ENCODE results near the gene CUX1.
"Not testable (repeated sequence)": the region's sequence is repeated elsewhere in the genome, so short reads cannot be mapped to it uniquely, and the experiment has no call there.

Gene CUX1

DNA sequence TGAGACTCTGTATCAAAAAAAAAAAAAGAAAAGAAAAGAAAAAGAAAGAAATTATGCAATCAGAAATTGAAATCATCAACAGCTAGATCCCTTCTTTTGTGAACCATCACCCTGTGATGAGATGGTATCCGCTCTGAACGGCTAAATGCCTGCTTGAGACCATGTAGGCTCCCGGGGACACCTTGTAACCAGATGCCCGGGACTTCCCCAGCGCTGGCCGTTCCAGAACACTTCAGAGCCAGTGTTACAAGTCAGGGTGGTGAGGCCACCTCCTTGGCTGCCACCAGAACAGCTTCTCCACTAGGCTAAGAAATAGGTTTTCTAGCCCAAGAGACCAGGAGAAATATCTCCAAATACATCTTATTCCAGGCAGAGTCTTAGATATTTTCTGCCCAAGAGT, 349.8 kb downstream of the CUX1 start:
- DNase-seq, result no peak

DNA sequence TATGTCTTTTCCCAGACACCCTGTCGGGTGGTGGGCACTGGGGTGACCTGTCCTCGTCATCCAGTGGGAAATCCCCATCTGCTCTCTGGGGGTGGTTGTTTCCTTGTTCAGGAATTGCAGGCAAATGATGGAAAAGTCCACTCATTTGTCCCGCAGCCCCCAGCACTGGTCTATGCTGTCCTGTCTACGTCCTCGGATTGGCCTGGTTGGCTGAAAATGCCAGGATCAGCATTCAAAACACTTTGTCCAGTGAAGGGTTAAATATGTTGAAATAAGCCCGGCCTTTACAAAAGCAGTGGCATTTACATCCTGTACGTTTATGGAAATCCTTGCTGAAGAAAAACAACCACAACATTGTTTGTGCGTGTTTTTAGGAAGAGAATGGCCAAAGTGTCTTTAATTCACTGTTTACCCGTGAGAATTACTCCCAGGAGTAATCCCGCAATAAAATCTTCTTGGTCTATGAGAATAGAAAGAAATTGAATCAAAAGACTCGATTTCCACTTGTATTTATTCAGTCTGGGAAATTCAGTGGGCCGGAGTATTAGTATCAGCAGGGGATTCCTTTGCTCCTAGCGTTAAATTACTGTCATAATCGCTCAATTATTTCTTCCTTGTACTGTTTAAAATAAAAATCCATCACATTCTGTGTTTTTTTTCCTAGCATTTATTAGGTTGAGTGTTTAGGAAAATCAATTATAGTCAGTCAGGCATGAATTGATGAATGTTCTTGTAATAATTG, 352.4 kb downstream of the CUX1 start:
- DNase-seq, result no peak

DNA sequence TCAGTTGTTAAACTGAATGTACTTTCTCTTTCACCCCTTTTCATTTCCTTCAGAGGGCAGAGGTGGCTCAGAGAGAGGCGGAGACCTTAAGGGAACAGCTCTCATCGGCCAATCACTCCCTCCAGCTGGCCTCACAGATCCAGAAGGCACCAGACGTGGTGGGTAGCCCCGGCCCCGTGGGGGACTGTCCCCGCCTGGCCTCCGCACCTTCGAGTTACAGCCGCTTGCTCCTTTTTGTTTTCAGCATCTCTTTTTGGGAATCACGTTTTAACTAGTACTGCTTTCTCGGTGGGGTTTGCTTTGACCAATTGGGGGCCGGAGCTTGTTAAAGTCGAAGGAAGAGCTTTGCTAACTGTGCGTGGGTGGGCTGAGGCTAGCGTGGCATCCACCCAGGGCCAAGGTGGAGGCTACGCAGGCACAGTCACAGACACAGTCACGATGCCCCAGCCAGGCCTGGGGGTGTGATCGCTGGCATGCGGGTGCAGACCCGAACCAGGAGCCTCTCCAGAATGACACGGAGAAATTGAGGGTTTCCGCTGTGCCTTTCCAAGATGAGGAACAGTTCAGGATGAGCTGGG, 353.1 kb downstream of the CUX1 start:
- DNase-seq, result no peak

DNA sequence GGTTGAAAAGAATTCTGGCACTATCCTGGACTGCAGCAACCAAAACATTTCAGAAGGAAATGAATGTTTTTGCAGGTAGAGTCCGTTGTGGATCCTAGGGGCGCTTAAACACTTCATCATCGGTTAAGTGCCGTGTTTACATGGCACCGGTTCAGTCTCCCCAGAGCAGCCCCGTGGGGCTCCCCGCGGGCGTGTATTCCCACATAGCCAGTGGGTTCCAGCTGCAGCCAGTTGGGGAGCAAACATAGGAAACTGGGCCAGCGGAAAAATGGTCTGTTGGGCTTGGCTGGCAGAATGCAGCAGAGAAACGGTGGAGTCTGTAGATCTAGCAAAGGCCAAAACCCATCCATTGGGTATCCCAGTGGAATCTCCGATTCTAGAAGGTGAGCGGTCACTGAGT, 356.2 kb downstream of the CUX1 start:
- no peak for DNase-seq

DNA sequence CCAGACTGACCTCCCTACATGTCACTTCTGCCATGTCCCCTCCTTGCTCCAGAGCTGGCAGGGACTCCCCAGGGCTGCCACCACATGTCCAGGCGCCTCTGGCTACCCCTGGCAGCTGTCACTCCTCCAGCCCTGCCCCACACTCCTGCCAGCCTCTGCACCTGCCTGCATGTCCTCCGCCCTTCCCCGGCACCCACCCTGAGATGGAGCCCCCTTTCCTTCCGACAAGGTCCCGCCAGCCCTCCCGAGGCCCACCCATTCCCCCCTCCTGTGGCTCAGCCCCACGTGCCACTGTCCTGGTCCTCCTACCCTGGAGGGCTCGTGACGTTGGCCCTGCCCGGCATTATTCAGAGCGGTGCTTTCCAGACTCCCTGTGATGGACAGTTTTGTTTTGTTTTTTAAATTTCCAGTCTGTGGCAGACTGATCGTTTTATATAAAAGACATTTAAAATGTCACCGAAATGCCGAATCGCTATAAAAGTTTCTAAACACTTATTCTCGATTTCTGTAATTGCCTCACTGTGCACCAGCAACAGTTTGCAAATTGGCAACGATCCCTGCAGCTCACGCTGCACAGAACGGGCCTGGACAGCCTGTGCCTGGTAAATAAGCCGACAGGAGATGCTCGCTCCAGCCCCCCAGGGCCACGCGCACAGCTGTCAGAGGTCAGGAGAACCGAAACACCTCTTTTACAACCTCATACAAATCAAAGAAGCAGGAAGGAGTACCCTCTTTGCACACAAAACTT, 358.2 kb downstream of the CUX1 start:
- no peak for DNase-seq

DNA sequence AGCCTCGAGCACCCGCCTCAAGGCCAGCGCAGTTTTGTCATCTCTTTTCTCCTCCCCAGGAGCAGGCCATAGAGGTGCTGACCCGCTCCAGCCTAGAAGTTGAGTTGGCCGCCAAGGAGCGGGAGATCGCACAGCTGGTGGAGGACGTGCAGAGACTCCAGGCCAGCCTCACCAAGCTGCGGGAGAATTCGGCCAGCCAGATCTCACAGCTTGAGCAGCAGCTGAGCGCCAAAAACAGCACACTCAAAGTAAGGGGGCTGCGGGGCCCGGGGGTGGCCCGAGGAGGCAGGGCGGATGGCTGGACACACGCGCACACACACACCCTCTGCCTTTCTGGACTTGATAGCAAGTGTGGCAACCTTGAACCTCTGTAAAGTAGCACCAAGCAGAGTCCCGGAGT, 361.0 kb downstream of the CUX1 start:
- DNase-seq, result no peak

DNA sequence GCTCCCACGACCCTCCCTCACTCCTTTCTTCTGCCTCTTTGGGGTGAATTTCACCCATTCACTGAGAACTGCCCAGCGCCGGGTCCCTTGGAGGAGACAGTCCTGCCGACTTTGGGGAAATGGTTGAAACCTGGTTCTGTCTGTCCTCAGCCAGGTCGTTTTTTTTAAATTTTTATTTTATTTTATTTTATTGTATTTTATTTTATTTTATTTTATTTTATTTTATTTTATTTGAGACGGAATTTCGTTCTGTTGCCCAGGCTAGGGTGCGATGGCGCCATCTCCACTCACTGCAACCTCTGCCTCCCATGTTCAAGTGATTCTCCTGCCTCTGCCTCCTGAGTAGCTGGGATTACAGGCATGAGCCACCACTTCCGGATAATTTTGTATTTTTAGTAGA, 363.3 kb downstream of the CUX1 start:
- DNase-seq, result no peak

DNA sequence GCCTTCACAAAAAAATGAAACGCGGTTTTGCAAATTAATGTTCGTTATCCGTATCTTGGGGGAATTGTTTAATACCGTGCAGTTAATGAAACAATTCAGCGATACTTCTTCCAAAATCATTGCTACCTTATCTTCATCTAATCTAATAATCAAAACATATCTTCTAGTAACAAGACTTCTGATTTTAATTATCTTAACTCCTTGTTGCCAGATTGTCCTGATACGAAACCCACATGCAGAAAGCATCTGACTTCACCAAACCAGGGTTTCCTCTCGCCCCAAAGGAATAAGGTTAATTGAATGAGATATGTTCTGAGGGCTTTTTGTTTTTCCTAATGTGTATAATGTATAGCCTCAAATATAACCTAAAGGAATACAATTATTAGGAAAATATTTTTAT, 364.1 kb downstream of the CUX1 start:
- no peak for DNase-seq

DNA sequence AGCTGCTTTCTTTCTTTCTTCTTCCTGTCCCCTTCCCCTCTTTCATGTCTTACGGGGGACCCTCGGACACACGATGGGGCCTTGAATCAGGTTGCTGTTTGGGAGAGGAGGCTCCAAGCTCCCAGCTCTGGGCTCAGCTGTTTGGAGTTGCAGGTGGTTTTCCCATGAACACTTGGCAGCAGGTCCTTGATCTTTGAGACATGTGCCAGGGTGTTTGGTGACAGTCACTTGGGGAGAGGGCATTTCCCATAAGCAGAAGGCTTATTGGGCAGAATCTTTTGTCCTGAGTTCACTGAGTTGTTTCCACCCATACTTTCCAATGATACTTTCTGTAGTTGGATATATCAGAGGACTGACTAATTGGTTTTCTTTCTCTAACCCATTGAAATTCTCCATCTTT, 364.6 kb downstream of the CUX1 start:
- no peak for DNase-seq

DNA sequence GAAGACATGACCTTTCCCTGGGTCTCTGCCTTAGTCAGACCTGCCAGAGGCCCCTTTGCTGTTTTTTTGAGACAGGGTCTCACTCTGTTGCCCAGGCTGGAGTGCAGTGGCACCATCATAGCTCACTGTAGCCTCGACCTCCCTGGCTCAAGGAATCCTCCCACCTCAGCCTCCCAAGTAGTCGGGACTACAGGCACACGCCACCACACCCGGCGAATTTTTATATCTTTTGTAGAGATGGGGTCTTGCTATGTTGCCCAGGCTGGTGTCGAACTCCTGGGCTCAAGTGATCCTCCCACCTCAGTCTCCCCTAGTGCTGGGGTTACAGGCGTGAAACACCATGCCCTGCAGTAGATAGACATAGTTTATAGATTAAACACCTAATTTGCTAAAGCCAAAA, 366.4 kb downstream of the CUX1 start:
- not testable (repeated sequence) for DNase-seq

DNA sequence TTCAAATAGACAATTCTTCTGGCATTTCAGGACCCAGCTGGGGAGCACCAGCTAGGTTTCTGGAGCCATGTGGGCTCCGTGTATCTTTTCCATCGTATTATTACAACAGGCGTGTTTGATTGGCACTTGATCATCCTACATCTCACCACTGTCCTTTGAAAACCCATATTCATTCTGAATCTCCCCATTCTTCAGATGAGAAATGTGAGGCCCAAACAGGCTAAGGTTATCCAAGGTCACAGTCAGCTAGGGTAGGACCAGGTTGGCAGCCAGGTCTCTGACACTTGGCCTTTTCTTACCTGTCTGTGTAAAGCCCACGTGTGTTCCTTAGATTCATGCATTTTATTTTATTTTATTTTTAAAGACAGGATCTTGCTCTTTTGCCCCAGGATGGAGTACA, 366.9 kb downstream of the CUX1 start:
- DNase-seq, result no peak

DNA sequence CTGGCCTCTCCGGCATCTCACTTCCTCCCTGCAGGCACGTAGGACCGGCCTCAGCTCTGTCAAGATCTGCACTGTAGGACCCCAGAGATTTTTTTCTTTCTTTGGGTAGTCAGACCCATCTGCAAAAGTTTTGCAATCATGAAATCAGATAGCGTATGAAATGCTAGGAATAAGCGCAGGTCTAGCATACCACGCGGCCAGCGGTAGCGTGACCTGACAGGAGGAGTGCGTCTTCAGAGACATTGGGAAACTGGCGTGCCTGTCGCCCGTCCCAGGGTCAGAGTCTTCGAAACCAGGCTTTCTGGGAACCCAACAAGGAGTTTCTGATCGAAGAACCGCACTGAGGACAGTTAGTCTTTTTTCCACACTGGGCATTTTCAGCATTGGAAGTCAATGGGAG, 368.4 kb downstream of the CUX1 start:
- DNase-seq, result no peak

DNA sequence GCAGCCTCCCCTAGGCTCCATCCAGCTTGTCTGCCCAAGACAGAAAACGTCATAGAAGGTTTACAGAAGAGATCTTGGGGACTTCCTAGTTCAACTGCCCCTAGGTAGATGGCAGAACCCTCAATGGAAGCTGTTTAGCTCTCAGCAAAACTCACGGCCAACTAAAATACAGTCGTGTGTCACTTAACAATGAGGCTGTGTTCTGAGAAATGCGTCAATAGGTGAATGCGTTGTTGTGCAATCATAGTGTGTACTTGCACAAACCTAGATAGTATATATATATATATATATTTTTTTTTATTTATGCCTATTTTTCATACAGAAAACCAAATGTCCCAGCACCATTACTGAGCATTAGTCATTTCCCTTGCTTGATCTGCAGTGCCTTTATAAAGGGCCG, 368.9 kb downstream of the CUX1 start:
- no peak for DNase-seq

DNA sequence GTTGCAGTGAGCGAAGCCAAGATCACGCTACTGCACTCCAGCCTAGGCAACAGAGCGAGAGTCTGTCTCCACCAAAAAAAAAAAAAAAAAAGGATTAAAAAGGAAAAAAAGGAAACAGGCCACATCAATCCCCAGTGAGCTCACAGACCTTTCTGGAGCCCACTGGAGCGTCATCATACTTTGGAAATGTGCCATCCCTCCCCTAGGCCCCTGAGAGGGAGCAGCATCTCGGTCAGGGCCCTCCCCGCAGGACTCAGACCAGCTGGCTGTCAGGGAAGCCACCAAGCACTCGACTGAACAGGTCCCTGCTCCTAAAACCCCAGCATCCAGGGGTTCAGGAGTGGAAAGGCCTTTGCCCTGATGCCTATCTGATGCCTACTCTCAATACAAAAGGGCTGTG, 371.3 kb downstream of the CUX1 start:
- DNase-seq, result no peak

DNA sequence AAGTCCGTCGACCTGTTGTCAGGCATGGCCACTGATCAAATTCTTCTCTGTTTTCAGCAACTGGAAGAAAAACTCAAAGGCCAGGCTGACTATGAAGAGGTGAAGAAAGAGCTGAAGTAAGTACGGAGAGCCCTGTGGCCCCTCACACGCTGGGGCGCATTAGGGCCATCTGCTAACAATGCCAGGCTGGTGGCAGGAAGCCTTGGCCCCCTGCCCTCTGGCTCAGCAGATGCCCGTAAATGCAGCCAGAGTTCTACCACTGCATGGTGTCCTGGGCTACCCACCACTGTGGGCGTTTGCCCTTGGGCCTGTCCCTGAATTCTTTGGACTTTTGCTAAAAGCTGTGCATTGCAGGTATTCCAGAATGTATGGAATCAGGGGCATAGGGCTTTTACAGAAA, 372.3 kb downstream of the CUX1 start:
- no peak for DNase-seq

DNA sequence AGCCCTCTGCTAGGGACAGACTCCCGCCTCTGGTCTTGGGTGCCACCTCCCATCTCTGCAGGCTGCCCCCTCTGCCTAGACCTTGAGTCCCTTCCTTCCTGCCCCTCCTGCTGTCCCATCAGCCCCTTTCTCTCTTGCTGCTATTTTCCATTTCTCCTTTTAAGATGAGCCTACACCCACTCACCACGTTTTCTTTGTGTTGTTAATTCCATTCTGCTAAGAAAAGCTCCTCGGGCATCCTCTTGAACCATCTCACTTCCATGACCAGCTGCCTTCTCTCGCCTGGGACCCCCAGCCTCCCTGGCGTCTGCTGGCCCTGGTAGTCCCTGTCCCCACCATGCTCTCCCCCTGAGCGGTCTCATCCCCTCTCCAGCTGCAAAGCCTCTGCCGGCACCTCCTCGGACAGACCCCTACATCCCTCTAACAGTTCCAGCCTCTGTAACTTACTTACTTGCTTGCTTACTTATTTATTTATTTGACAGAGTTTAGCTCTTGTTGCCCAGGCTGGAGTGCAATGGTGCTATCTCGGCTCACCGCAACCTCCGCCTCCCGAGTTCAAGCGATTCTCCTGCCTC, 373.4 kb downstream of the CUX1 start:
- no peak for DNase-seq

DNA sequence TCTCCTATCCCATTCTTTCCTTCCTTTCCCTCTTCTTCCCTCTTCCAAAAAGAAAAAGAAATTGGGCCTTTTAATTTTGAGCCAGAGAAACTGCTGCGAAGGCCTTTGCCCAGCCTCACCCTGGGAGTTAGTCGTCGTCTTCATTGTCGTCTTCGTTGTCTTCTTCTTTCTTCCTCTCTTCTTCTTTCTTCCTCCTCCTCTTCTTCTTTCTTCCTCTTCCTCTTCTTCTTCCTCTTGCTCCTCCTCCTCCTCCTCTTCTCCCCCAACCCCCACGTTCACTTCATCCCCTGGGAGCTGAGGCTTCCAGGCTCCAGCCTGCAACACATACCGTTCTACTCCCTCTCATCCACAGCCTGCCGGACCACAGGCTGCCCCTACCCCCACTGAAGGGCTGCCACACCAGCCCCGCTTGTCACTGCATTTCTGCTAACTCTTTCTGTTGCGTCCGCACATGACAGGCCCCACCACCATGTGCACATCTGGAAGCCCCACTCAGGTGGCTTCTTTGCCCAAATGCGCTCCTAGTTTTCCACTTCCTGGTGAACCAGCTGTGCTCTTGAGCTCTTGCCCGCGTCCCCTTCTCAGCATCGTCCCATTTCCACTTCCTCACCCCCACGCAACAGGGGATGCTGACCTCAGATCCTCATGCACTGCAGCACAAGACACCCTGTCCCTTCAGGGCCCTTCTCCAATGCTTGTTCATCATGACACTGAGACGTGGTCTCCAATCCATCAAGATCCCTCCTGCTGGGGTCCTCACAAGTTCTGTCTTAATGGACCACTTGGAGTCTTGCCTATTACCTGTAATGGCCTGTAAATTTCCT, 374.3 kb downstream of the CUX1 start:
- no peak for DNase-seq

DNA sequence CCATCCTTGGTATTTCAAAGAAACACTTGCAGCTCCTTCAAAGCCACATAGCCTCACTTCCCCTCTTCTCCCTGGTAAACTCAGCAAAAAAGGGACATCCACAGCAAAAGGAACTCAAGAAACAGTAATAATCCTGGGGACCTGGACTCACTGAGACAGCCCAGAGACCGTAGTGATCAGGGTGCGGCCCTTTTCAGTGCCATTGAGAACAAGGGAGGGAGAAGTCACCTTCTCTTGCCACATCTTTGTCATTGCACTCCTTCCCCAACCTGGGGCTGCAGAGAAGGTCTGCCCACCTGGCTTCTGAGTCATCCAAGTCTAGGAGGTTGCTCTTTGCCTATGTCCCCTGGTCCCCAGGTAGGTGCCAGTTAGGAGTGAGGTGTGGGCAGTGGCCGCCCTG, 375.4 kb downstream of the CUX1 start:
- DNase-seq, result no peak

DNA sequence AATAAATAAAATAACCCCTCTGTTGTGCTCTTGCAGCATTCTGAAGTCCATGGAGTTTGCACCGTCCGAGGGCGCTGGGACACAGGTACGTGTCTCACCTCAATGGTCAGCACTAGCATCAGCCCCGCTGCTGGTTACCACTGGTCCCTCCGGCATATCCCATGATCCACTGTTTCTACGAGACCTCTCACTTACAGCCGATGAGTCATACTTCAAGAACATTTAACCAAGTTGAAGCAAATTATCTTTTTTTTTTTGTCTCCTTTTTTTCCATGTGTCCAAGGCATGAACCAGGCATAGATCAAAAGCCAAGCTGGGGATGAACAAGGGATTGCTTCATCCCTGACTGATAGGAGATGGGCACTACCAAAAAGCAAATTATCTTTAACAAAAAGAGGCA, 376.4 kb downstream of the CUX1 start:
- no peak for DNase-seq

DNA sequence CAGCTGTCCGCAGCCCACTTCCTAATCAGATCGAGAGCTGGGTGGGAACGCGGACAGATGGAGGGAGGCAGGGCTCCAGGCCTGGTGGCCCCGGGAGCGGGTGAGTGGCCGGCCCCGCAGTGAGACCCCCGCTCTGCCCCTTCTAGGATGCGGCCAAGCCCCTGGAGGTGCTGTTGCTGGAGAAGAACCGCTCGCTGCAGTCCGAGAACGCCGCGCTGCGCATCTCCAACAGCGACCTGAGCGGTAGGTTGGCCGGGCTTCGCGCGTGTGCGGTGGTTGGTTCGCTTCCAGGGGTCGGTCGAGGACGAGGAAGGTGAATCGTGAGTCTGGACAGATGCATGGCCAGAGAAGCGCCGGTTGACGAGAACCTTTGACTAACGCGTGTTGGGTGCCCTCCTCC, 377.9 kb downstream of the CUX1 start:
- no peak for DNase-seq

DNA sequence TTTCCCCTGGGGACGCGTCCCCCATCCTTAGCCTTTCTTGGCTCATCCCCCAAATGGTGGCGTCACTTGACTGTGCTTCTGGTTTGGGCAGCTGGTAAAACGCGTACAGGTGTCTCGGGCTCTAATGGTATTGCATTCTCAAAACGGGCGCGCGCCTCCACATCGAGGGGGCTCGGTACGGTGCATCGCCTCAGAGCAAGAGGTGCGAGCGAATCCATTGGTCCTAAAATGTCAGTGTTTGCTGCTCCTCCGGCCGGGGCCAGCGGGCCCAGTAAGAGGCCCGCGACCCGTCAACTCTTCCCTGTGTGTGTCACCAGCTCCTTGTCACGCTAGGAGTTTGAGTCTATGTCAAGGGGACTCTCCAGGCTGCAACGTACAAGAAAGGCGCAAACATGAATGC, 378.6 kb downstream of the CUX1 start:
- no peak for DNase-seq

DNA sequence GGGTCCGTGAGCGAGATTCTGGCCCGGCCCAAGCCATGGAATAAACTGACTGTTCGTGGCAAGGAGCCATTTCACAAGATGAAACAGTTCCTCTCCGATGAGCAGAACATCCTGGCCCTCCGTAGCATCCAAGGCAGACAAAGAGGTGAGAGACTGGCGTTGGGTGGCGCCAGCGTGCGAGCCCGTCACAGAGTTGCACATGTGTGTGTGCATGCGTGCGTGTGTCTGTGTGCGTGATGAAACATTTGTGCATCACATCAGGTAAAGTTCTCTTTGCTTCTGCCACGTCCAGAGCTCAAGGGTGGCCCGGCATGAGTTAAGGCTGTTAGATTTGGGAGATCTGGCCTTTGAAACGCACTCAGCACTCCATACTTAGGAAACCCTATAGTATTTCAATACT, 379.7 kb downstream of the CUX1 start:
- DNase-seq, result no peak

DNA sequence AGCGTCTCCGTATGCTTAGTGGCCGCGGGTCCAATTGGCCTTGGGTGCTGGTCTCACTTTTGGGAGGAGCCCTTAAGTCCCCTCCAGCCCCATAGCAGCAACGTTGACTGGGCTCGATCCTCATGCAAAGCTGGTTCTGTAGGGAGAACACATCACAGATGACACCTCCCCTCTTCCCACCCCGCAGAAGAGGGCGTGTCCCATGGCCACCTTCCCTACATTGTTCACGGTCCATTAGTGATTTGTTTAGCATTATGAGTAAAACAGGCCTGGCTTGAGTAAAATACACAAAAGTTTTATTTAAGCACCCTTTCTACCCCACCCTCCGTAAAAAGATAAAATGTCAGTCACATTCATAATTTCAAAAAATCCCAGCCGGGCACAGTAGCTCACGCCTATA, 380.2 kb downstream of the CUX1 start:
- no peak for DNase-seq

All from T-helper 9 cell (primary cell).